Trophoblast cell (in vitro differentiated cells and primary cell): ENCODE data around the gene PLCL1.

ENCODE experiments used
- DNase-seq, 2 donors: peaks; one replicate each; pipeline ENCODE4 v3.0.0-alpha.2; 2016
- H2AFZ ChIP-seq: 2 replicates; pipeline ENCODE4 v1.6.1; 2013; ENCODE audit warnings: low read length, moderate library complexity, mild to moderate bottlenecking; ENCODE audit not compliant: insufficient read depth, poor library complexity
- H2AK5ac ChIP-seq: 2 replicates; pipeline ENCODE4 v1.6.1; 2013; ENCODE audit warnings: mild to moderate bottlenecking, low read length
- H2BK120ac ChIP-seq: 2 replicates; pipeline ENCODE4 v1.6.1; 2013; ENCODE audit warnings: low read length, mild to moderate bottlenecking, moderate library complexity; ENCODE audit not compliant: insufficient read depth, poor library complexity
- H2BK12ac ChIP-seq: 2 replicates; pipeline ENCODE4 v1.6.1; 2013; ENCODE audit warnings: mild to moderate bottlenecking, low read length, moderate library complexity
- H2BK5ac ChIP-seq: 2 replicates; pipeline ENCODE4 v1.6.1; 2013; ENCODE audit warnings: low read length, low read depth, moderate library complexity, mild to moderate bottlenecking; ENCODE audit not compliant: poor library complexity
- H3K14ac ChIP-seq: 2 replicates; pipeline ENCODE4 v1.6.1; 2013; ENCODE audit warnings: mild to moderate bottlenecking, low read length
- H3K18ac ChIP-seq: 2 replicates; pipeline ENCODE4 v1.6.1; 2013; ENCODE audit warnings: mild to moderate bottlenecking, low read length
- H3K23ac ChIP-seq: 2 replicates; pipeline ENCODE4 v1.6.1; 2013; ENCODE audit warnings: low read length
- H3K27ac ChIP-seq: 2 replicates; pipeline ENCODE4 v1.5.1; 2013; ENCODE audit warnings: low read depth, mild to moderate bottlenecking, inconsistent platforms, low read length, moderate library complexity
- H3K27me3 ChIP-seq: 2 replicates; pipeline ENCODE4 v1.6.1; 2013; ENCODE audit warnings: inconsistent platforms, mild to moderate bottlenecking, low read length, moderate library complexity; ENCODE audit not compliant: insufficient read depth
- H3K36me3 ChIP-seq, 2 experiments: 1 replicate in 1 of 2; 2 replicates in 1 of 2; pipeline ENCODE4 v1.6.1; 2013; ENCODE audit warnings: low read length in 2 of 2, mild to moderate bottlenecking in 2 of 2, moderate library complexity in 1 of 2; ENCODE audit not compliant: insufficient read depth in 2 of 2, control insufficient read depth in 1 of 2
- H3K4ac ChIP-seq: 2 replicates; pipeline ENCODE4 v1.6.1; 2013; ENCODE audit warnings: low read depth, mild to moderate bottlenecking, low read length, moderate library complexity
- H3K4me1 ChIP-seq, 2 experiments: 1 replicate in 1 of 2; 2 replicates in 1 of 2; pipeline ENCODE4 v1.6.1; 2013; ENCODE audit warnings: low read length in 2 of 2, mild to moderate bottlenecking in 2 of 2, moderate library complexity in 1 of 2; ENCODE audit not compliant: insufficient read depth in 2 of 2, control insufficient read depth in 1 of 2
- H3K4me2 ChIP-seq: 2 replicates; pipeline ENCODE4 v1.6.1; 2013; ENCODE audit warnings: inconsistent platforms, mild to moderate bottlenecking, low read length, moderate library complexity
- H3K4me3 ChIP-seq: 2 replicates; pipeline ENCODE4 v1.5.1; 2013; ENCODE audit warnings: mild to moderate bottlenecking, low read depth, low read length, inconsistent platforms
- H3K79me1 ChIP-seq: one replicate; pipeline ENCODE4 v1.6.1; 2013; ENCODE audit warnings: low read length
- H3K79me2 ChIP-seq: 2 replicates; pipeline ENCODE4 v1.6.1; 2013; ENCODE audit warnings: low read length, mild to moderate bottlenecking; ENCODE audit not compliant: control insufficient read depth, insufficient read depth, poor library complexity
- H3K9ac ChIP-seq: 2 replicates; pipeline ENCODE4 v1.6.1; 2013; ENCODE audit warnings: mild to moderate bottlenecking, low read length
- H3K9me3 ChIP-seq: 2 replicates; pipeline ENCODE4 v1.6.1; 2013; ENCODE audit warnings: low read depth, mild to moderate bottlenecking, control low read depth, inconsistent platforms, low read length; ENCODE audit not compliant: insufficient read depth
- H4K12ac ChIP-seq: 2 replicates; pipeline ENCODE4 v1.6.1; 2013; ENCODE audit warnings: low read depth, mild to moderate bottlenecking, low read length, moderate library complexity
- H4K8ac ChIP-seq: 2 replicates; pipeline ENCODE4 v1.6.1; 2013; ENCODE audit warnings: low read depth, mild to moderate bottlenecking, low read length, moderate library complexity
- H4K91ac ChIP-seq: one replicate; pipeline ENCODE4 v1.6.1; 2013; ENCODE audit warnings: low read depth, mild to moderate bottlenecking, low read length, moderate library complexity
- WGBS: extraction: QIAGEN DNeasy Blood & Tissue Kit; methylation state at CpG from one replicate; pipeline ENCODE4 v1.1.7; 2013; ENCODE audit warnings: missing lambda C conversion rate; ENCODE audit not compliant: insufficient read length, insufficient coverage; ENCODE audit errors: extremely low coverage; 5-methylcytosine and 5-hydroxymethylcytosine counted together

PLCL1 gene

DNA sequence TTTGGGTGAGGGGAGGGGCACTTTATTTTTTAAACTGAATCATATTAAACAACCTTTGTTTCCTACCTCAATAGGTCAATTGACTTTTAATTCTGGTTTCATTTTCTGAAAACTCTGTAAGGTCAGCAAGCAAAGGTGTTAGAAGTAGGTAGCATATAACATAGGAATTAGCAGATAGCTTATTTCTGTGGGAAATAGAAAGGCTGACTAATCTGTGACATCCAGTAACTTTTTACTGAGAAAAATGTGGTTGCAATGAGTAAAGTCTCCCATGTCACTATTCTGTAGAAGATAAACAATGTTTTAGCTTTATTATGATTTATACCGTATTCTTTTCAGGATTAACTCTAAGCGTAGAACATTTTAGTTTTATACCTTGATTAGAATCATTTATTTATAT lies 240.4 kb downstream of the PLCL1 start:
- Histone ChIP-seq H2AK5ac (no peak overlapping the region), H3K79me1 (no peaks in the 10 kb centered on the region), H3K36me3 (no peaks in the 10 kb centered on the region), H3K27me3 (no peaks in the 10 kb centered on the region), H3K4me3 (no peak overlapping the region), H3K23ac (no peak overlapping the region), H2BK12ac (no peak overlapping the region), H3K9ac (no peak overlapping the region), H3K9me3 (no peaks in the 10 kb centered on the region), H4K8ac (no peak overlapping the region), H2BK120ac (no peak overlapping the region), H4K91ac (no peak overlapping the region), H4K12ac (no peak overlapping the region), H3K27ac (no peak overlapping the region), H3K14ac (no peak overlapping the region), H3K18ac (no peak overlapping the region), H3K4ac (no peak overlapping the region), H2AFZ (no peak overlapping the region), H2BK5ac (no peak overlapping the region), H3K4me2 (no peak overlapping the region), H3K4me1 (no peaks in the 10 kb centered on the region), H3K79me2 (no peaks in the 10 kb centered on the region)
- no peak for DNase-seq
- WGBS, result no CpG with 5 or more reads among the region's 2 CpGs

DNA sequence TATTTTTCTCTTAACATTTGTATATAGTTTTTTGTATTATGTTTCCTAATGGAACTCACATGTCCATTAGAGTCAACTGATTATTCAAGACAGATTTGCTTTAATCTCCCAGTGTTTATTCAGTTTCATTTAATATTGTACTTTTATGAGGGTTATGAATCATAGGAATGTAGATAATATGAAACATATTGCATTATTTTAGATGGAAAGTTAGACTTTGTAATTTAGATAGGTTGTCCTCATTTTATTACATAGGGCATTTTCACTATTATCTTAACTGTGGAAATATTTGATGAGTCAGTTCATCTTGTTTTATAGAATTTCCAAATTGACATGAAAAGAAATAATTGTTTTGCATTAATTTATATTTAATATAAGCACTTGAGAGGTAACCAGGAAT lies 240.8 kb downstream of the PLCL1 start:
- Histone ChIP-seq H4K12ac (no peak overlapping the region), H3K18ac (no peak overlapping the region), H3K4me3 (no peak overlapping the region), H3K9me3 (no peaks in the 10 kb centered on the region), H4K91ac (no peak overlapping the region), H3K27ac (no peak overlapping the region), H3K79me2 (no peaks in the 10 kb centered on the region), H3K4me2 (no peak overlapping the region), H2BK12ac (no peak overlapping the region), H3K27me3 (no peaks in the 10 kb centered on the region), H3K4ac (no peak overlapping the region), H3K23ac (no peak overlapping the region), H2AFZ (no peak overlapping the region), H2BK120ac (no peak overlapping the region), H3K9ac (no peak overlapping the region), H3K79me1 (no peaks in the 10 kb centered on the region), H3K4me1 (no peaks in the 10 kb centered on the region), H3K14ac (no peak overlapping the region), H2AK5ac (no peak overlapping the region), H3K36me3 (no peaks in the 10 kb centered on the region), H4K8ac (no peak overlapping the region), H2BK5ac (no peak overlapping the region)
- no peak for DNase-seq

DNA sequence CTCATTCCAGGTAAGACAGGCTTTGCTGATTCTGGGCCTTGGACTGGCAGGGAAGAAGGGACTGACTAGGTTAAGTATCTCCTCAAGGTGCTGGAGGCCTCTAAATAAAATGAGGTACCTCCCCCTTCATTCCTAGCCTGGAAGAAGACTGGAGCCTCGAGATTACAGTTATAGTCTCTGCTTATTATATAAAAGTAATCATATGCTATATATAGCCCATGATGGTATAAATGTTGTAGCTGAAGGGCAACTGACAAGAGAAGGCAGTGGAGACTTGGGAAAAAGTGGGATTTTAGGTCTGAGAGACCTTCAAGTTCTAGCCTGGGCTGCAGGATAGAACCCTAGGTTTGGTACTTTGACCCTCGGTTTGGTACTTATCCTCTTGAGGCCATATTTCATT lies 248.3 kb downstream of the PLCL1 start:
- Histone ChIP-seq H2AFZ (no peak overlapping the region), H3K4me2 (no peak overlapping the region), H3K27me3 (no peaks in the 10 kb centered on the region), H2BK12ac (no peak overlapping the region), H2AK5ac (no peak overlapping the region), H4K91ac (no peak overlapping the region), H3K36me3 (no peaks in the 10 kb centered on the region), H3K79me2 (no peaks in the 10 kb centered on the region), H3K27ac (no peak overlapping the region), H3K18ac (no peak overlapping the region), H3K9me3 (no peaks in the 10 kb centered on the region), H2BK120ac (no peak overlapping the region), H4K12ac (no peak overlapping the region), H3K9ac (no peak overlapping the region), H4K8ac (no peak overlapping the region), H3K4me3 (no peak overlapping the region), H3K4me1 (no peaks in the 10 kb centered on the region), H3K4ac (no peak overlapping the region), H3K23ac (no peak overlapping the region), H2BK5ac (no peak overlapping the region), H3K79me1 (no peaks in the 10 kb centered on the region), H3K14ac (no peak overlapping the region)
- DNase-seq, result no peak
- no CpG with 5 or more reads among the region's 2 CpGs for WGBS

DNA sequence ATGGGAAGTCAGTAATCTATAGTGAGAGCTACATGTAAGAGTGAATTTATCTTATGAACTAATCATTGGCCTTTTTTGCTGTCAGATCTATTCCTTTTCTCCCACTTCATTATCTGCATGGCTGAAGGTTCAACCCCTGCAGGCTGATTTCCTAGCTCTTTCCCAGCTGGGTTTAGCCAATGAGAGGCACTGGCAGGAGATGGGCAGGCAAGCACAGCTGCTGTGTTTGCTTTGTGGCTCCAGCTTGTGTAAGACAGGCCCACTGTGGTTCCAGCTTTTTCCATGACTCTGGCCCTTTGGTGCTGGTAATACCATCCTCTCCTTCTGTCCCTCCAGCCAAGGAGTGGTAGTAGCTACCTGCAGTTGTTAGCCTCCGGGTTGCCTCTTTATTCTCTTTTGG lies 248.8 kb downstream of the PLCL1 start:
- Histone ChIP-seq H3K14ac (no peak overlapping the region), H3K23ac (no peak overlapping the region), H4K91ac (no peak overlapping the region), H3K79me1 (no peaks in the 10 kb centered on the region), H4K12ac (no peak overlapping the region), H2BK120ac (no peak overlapping the region), H3K9me3 (no peaks in the 10 kb centered on the region), H3K36me3 (no peaks in the 10 kb centered on the region), H2AK5ac (no peak overlapping the region), H2BK12ac (no peak overlapping the region), H3K4me1 (no peaks in the 10 kb centered on the region), H4K8ac (no peak overlapping the region), H2BK5ac (no peak overlapping the region), H3K4me3 (no peak overlapping the region), H3K79me2 (no peaks in the 10 kb centered on the region), H3K4me2 (no peak overlapping the region), H3K27me3 (no peaks in the 10 kb centered on the region), H3K9ac (no peak overlapping the region), H3K4ac (no peak overlapping the region), H3K18ac (no peak overlapping the region), H2AFZ (no peak overlapping the region), H3K27ac (no peak overlapping the region)
- WGBS, result no CpG with 5 or more reads among the region's 1 CpG
- DNase-seq, result no peak

DNA sequence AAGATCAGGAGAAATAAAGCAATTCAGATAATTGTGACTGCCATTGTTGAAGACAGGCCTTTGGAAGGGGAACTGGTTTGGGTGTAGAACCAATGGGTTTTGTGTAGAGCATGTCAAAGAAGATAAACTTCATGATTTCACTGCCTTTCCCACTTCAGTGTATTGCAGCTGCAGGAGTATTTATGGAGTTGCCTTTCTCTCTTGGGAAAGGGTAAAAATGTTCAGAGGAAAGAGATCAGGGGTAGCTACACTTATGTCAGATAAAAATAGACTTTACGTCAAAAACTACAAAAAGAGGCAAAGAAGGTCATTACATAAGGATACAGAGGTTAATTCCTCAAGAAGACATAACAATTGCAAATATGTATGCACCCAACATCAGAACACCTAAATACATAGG lies 249.4 kb downstream of the PLCL1 start:
- H4K8ac ChIP-seq, result no peak overlapping the region
- no peak overlapping the region for H3K9ac ChIP-seq
- H4K91ac ChIP-seq, result no peak overlapping the region
- H3K9me3 ChIP-seq, result no peaks in the 10 kb centered on the region
- H3K14ac ChIP-seq, result no peak overlapping the region
- H3K4me1 ChIP-seq, result no peaks in the 10 kb centered on the region
- H3K23ac ChIP-seq, result no peak overlapping the region
- no peaks in the 10 kb centered on the region for H3K36me3 ChIP-seq
- H3K27ac ChIP-seq, result no peak overlapping the region
- no peaks in the 10 kb centered on the region for H3K27me3 ChIP-seq
- H3K4me2 ChIP-seq, result no peak overlapping the region
- H2BK5ac ChIP-seq, result no peak overlapping the region
- DNase-seq, result no peak
- H4K12ac ChIP-seq, result no peak overlapping the region
- H2AK5ac ChIP-seq, result no peak overlapping the region
- no peak overlapping the region for H2AFZ ChIP-seq
- H2BK12ac ChIP-seq, result no peak overlapping the region
- no peak overlapping the region for H3K4ac ChIP-seq
- no peak overlapping the region for H3K4me3 ChIP-seq
- H2BK120ac ChIP-seq, result no peak overlapping the region
- H3K79me2 ChIP-seq, result no peaks in the 10 kb centered on the region
- H3K79me1 ChIP-seq, result no peaks in the 10 kb centered on the region
- WGBS, result no CpG with 5 or more reads among the region's 1 CpG
- H3K18ac ChIP-seq, result no peak overlapping the region
